GM18517 (cell line): ENCODE results near the gene NAMPT.
"Not testable (repeated sequence)": the region's sequence is repeated elsewhere in the genome, so short reads cannot be mapped to it uniquely, and the experiment has no call there.

ENCODE experiments used
- ATAC-seq: cut with Tn5 transposase; IDR thresholded peaks from one replicate; pipeline ENCODE4 v1.9.1; 2021; ENCODE audit warnings: mild to moderate bottlenecking, moderate library complexity; ENCODE audit not compliant: unreplicated experiment

The NAMPT gene

GRCh38 chr7:106238830-106239229, 46.0 kb downstream of the NAMPT start:
- ATAC-seq, result no peak

GRCh38 chr7:106236065-106236464, 48.7 kb downstream of the NAMPT start:
- no peak for ATAC-seq

DNA sequence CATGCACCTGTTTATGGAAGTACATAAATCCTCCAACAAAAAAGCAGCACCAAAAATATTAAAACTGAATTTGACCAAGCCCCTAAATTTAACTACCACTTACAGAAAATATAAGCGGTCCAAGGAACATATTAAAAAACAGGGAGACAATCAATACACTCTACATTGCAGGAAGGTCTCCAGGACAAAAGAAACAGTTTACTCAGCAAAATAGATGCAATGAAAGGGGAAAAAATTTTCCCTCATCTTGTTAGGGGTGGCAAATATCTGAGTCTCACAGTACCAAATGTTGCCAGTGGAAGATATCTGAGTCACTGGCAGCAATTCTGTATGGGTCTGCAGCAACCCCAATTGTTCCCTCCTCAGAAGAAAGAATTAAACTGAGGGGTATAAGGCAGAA, 50.4 kb downstream of the NAMPT start:
- no peak for ATAC-seq

DNA sequence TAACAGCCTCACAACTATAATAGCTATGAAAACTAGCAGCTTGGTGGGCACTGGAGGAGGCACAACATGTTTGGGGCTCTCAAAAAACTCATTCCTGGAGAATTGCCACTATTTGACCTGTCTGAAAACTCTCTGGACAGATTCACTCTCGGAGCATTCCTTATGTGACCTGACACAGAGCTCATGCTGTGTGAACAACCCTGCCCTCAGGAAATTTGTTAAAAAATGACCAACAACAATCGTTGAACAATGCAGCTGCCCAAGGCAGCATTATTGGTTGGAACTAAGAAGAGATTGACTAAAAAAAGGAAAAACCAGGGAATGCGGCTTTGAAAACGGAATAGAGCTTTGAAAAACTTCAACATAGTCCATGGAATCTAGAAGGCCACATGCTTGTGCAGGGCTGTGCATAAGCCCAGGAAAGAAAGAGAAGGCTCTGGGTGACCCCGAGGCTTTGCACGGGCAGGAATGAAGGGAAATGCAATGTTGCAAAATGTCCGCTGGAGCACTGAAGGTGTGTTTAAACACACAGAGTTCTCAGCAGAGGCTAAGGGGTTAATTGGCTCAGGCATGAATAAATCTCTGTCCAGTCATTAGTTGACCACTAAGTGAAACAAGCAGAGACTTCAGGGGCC, 52.8 kb downstream of the NAMPT start:
- no peak for ATAC-seq

DNA sequence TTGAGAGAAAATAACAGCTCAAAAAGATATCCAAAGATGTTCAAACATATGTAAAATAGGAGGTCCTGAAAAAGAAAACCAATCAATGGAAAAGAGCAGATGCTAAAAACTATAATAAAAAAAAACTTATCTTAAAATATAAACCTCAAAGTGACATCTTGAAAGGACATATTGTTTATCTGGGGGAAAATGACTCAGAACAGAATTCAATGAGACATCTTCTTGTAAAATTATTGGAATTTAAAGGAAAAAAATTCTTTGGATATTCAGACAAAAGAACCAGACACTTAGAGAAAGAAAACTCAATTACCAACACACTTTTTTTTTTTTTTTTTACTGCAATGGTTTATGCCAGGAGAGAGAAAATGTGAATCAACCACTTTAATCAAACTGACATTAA, 58.9 kb downstream of the NAMPT start:
- no peak for ATAC-seq

DNA sequence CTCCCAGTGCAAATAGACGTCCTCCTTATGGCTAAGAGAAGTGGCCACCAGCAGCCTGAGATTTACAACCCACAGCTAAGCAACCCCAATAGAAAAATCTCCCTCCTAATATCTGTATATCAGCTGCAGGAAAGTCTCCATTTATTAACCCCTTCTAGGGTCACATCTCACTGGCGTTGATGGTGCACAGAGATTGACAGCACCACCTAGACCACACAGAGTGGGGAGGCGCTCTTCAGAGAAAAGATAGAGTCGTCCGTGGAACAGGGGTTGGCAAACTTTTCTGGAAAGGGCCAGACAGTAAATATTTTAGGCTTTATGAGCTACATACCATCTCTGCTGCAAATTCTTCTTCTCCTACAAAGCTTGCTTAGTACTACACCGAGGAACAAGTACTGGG, 60.0 kb downstream of the NAMPT start:
- no peak for ATAC-seq

GRCh38 chr7:106223156-106223555, 61.6 kb downstream of the NAMPT start:
- no peak for ATAC-seq

DNA sequence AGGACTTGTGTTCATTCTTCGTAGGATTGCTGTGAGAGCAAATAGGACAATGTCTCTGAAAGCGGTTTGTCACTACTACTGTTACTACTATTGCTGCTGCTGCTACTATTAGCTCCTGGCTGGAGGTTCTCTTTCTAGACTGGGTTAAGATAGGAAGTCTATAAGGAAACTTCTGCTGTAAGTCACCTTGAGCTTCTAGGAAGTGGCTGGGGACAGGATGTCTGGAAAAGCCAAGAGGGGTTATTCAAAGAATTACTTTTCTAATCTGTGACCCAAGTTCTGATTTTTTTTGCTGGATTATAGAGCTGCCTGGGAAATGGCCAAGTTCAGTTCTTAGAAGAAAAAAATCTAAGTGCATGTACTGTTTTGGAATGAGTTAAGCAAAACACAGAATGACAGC, 62.2 kb downstream of the NAMPT start:
- no peak for ATAC-seq

GRCh38 chr7:106220307-106220706, 64.5 kb downstream of the NAMPT start:
- no peak for ATAC-seq

- no peak for ATAC-seq
Observed at GRCh38 chr7:106219170-106219569, 65.6 kb downstream of the NAMPT start.

GRCh38 chr7:106218546-106218945, 66.2 kb downstream of the NAMPT start:
- ATAC-seq, result no peak

DNA sequence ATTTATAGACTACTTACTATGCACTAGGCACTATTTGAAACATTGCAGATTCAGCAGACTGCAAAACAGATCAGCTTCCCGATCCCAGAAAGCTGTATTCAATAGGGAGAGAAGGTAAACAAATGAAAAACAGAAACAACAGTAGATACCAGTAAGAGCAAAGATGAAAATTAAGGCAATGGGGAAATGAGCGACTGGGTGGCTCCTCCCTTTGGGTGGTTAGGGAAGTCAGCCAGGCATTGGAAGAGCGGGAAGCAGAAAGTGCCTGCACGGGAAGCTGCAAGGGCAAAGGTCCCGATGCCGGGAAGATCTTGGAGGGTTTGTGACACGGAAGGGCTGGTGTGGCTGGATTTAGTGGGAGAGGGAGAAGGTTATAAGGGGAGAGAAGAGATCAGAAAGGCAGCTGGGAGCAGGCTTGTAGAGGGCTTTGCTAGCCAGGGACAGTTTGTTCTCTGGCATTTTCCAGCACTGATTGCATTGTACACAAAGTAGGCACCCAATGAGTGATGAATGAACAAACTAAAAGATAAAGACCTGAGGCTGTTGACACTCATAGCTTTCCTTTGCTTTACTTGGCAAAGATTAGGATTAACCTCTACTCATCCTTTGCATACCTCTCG, 67.8 kb downstream of the NAMPT start:
- ATAC-seq, result no peak

- no peak for ATAC-seq
Observed at GRCh38 chr7:106216517-106216922, 68.3 kb downstream of the NAMPT start.

DNA sequence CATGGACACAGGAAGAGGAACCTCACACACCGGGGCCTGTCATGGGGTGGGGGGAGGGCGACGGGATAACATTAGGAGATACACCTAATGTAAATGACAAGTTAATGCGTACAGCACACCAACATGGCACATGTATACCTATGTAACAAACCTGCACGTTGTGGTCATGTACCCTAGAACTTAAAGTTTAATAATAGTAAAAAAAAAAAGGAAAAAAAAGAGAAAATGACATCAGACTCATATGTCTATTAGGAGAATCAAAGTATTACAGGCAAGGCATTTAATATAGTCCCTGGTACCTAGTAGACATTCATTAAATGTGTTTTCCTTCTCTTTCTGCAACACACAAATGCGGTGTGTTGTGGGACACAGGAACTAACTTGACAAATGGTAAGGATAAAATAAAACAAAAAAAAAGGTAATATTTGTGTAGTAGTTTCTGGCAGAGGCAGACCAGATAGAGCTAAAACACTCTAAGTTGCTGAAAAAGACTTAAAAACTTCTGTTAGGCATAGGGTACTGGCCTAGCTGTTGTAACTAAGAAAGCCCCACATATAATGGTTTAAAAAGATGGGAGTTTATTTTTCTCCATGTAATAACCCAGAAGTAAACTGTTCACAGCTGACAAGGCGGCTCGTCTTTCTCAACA, 68.8 kb downstream of the NAMPT start:
- no peak for ATAC-seq

GRCh38 chr7:106208944-106209343, 75.8 kb downstream of the NAMPT start:
- not testable (repeated sequence) for ATAC-seq

- no peak for ATAC-seq
Observed at GRCh38 chr7:106206826-106207541, 77.8 kb downstream of the NAMPT start.

DNA sequence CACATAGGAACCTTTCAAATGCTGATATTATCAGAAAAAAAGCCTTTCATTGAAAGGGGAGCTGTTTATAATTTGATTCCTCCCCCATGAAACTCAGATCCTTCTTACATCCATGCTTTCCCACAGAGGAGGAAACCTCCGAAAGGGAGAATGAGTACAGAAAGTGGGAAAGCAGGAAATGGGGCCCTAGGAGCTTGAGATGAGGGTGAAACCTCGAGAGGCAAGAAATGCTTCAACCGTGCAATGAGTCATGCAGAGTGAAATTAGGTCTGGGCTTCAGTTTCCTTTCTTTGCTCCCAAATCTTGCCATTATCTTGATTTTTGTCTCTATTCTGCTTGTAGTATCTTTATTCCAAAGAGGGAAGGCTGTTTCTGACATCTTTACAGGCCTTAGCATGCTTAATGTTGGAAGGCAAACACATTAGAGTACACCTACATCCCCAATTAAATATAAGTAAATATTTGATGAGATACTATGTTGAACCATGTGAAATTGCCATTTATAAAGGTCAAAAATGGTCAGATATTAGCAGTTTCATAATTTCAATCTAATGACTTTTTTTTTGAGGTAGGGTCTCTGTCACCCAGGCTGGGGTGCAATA, 79.1 kb downstream of the NAMPT start:
- ATAC-seq, result no peak

- no peak for ATAC-seq
Observed at GRCh38 chr7:106203473-106203872, 81.3 kb downstream of the NAMPT start.

GRCh38 chr7:106201164-106201563, 83.6 kb downstream of the NAMPT start:
- no peak for ATAC-seq

GRCh38 chr7:106199813-106200364, 84.9 kb downstream of the NAMPT start:
- ATAC-seq, result no peak

DNA sequence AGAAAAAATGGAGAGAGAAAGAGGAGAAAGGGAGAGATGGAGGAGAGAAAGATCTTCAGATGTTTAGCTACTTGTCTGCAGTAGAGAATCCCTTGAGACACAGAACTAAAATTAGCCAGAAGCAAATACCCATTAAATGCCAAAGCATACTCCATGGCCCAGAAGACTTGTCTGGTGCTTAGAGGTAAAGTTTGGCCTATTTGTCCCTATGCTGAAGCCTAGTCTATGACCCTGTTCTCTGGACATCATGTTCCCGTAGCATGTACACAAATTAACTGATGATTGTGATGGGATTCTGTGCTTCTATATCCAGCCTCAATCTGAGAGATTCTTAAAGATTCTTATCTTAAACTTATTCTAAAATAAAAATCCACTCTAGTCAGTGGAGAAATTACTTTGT, 85.8 kb downstream of the NAMPT start:
- ATAC-seq, result no peak
